CD4-positive, alpha-beta T cell (primary cell): ENCODE measurements around the gene RORC. TPM values are rescaled to one million over a fixed set of nuclear protein-coding genes. Genes with fewer than 3 reads are reported as not detected.
"Not testable (repeated sequence)": the region's sequence is repeated elsewhere in the genome, so short reads cannot be mapped to it uniquely, and the experiment has no call there.

Source experiments
- ATAC-seq: fragments of 200-7000 bp; cut with Tn5 transposase; one replicate; pipeline ENCODE4 v1.10.0; 2022; ENCODE audit warnings: mild to moderate bottlenecking; ENCODE audit not compliant: poor library complexity
- CTCF ChIA-PET: fragments of 350-600 bp; sonication (Branson Sonifier 250); formaldehyde crosslinking; loops from one replicate; lab custom pipeline; 2021; ENCODE audit warnings: antibody characterized with exemption, inconsistent platforms; lab: Charles Lee
- POLR2A ChIA-PET: fragments of 350-600 bp; sonication (Branson Sonifier 250); formaldehyde crosslinking; loops from one replicate; lab custom pipeline; 2021; ENCODE audit warnings: antibody characterized with exemption, inconsistent platforms; lab: Charles Lee
- DNase-seq, 14 experiments: peaks; one replicate each; pipeline ENCODE4 v3.0.0-alpha.2; 2013 to 2020; ENCODE audit warnings: mixed read lengths in 2 of 14
- H3K27ac ChIP-seq, 2 donors: one replicate each; pipeline versions ENCODE4 v1.5.1 to v1.7.0; 2013; ENCODE audit warnings: low read length in 2 of 2, low read depth in 1 of 2, mild to moderate bottlenecking in 1 of 2
- H3K27me3 ChIP-seq, 2 experiments: 1 replicate in 1 of 2; 2 replicates in 1 of 2; pipeline versions ENCODE4 v1.6.1 to v1.7.0; 2013; ENCODE audit warnings: low read length in 2 of 2, control low read depth in 1 of 2, mild to moderate bottlenecking in 1 of 2, moderate library complexity in 1 of 2; ENCODE audit not compliant: insufficient read depth in 2 of 2, control insufficient read depth in 1 of 2
- H3K36me3 ChIP-seq: one replicate; pipeline ENCODE4 v1.6.1; 2013; ENCODE audit warnings: low read length, control low read depth; ENCODE audit not compliant: insufficient read depth
- H3K4me1 ChIP-seq: one replicate; pipeline ENCODE4 v1.6.1; 2013; ENCODE audit warnings: low read length, control low read depth; ENCODE audit not compliant: insufficient read depth
- H3K4me3 ChIP-seq: one replicate; pipeline ENCODE4 v1.5.1; 2013; ENCODE audit warnings: mild to moderate bottlenecking, low read length, moderate library complexity
- H3K9me3 ChIP-seq, 2 experiments: 1 replicate in 1 of 2; 2 replicates in 1 of 2; pipeline versions ENCODE4 v1.6.1 to v1.7.0; 2013; ENCODE audit warnings: low read length in 2 of 2, mild to moderate bottlenecking in 2 of 2, control low read depth in 1 of 2, moderate library complexity in 1 of 2; ENCODE audit not compliant: control insufficient read depth in 1 of 2, insufficient read depth in 1 of 2
- H3K27ac Mint-ChIP-seq: one replicate; pipeline ENCODE4 v1.8.0; 2020; ENCODE audit warnings: mixed read lengths
- H3K27me3 Mint-ChIP-seq: one replicate; pipeline ENCODE4 v1.8.0; 2021; ENCODE audit warnings: mixed read lengths
- H3K36me3 Mint-ChIP-seq: one replicate; pipeline ENCODE4 v1.8.0; 2021; ENCODE audit warnings: low read depth, mixed read lengths
- H3K4me1 Mint-ChIP-seq: one replicate; pipeline ENCODE4 v1.8.0; 2021; ENCODE audit warnings: low read depth, mixed read lengths
- H3K4me3 Mint-ChIP-seq: one replicate; pipeline ENCODE4 v1.8.0; 2020; ENCODE audit warnings: mild to moderate bottlenecking, mixed read lengths
- H3K9me3 Mint-ChIP-seq: one replicate; pipeline ENCODE4 v1.8.0; 2020; ENCODE audit warnings: mixed read lengths
- CTCF ChIP-seq: fragments of 200-600 bp; IDR thresholded peaks from one replicate; pipeline ENCODE4 v1.8.0; 2022; ENCODE audit warnings: antibody characterized with exemption, mild to moderate bottlenecking
- intact Hi-C, 2 experiments: fragments of 100-400 bp; cut with DNase I in 1 of 2; cut with micrococcal nuclease in 1 of 2; formaldehyde crosslinking; loops; one replicate each; pipeline versions ENCODE4 v1.15.1 to v1.9.0; 2023 to 2025; cut with DNase I, micrococcal nuclease
- total RNA-seq, 174 experiments: library from RNA in 2 of 174; stranded (reverse) in 2 of 174; gene quantifications; one replicate each; pipeline ENCODE4 v1.2.3 and lab custom pipeline; 2021 to 2026

Gene RORC
- total RNA-seq, 2 experiments from 2014 or later, result 3.6 to 3.7 TPM

DNA sequence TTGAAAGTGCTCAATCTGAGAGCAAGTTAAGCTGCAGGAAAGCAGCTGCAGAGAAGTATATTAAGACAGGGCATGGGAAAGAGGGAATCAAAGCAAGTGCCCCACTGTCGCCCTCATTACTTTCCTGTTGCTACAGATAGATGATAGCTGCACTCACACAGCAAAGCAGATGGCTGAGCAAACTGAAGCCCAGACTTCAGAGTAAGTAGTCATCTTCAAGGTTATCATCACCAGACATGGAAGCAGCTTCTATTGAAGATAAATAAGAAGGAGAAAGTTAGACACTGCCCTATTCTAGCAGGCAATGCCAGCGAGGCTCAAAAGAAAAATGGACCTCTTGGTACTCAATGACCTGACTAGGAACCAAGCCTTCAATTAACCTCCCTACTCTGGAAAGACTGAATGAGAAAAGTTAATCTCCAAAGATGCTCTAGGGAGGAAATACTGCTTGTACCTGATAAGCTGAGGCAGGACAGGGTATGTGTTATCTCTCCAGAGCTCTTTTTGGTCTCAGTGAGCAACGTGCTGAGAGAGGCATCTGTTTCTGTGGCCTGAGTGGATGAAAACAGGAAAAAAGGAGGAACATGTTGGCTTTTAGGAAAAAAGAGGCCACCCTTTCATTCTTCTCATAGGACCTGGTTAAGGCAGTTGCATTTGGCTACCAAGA is 57.2 kb downstream of the RORC start:
- Mint-ChIP-seq H3K9me3 (no peaks in the 10 kb centered on the region), H3K36me3 (peaks cover 56% of the 10 kb centered on the region), H3K4me3 (no peak overlapping the region), H3K27ac (no peak overlapping the region), H3K4me1 (no peaks in the 10 kb centered on the region), H3K27me3 (no peaks in the 10 kb centered on the region)
- ChIA-PET CTCF (no interaction called here), POLR2A (no interaction called here)
- intact Hi-C loops, result no loop called here
- H3K27ac ChIP-seq, result no peak overlapping the region
- H3K4me3 ChIP-seq, result no peak overlapping the region
- no peaks in the 10 kb centered on the region for H3K9me3 ChIP-seq
- ATAC-seq, result no peak
- H3K4me1 ChIP-seq, result no peaks in the 10 kb centered on the region
- DNase-seq, result no peak
- H3K27me3 ChIP-seq, result no peaks in the 10 kb centered on the region
- no peak for TF ChIP-seq CTCF
- H3K36me3 ChIP-seq, result peaks cover 57% of the 10 kb centered on the region

DNA sequence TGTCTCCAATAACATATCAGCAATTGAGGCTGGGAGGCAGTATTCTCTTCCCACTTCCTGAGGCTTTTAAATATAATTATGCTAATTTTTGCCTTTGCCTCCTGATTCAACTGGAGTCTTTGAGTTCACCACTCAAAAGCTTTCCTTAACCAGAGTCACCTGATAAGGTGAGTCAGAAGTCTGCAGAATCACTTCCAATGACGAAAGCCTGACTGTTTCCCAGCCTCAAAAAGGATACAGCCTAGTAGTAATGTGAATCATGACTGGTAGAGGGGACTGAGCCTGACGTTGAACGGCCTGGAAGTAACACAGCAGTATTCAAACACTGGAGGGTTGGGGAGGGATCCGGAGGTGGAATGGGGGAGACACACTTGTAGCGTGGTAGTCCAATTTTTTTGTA is 57.9 kb downstream of the RORC start:
- Mint-ChIP-seq H3K9me3 (no peaks in the 10 kb centered on the region), H3K36me3 (peaks cover 50% of the 10 kb centered on the region), H3K27ac (no peak overlapping the region), H3K4me1 (no peaks in the 10 kb centered on the region), H3K27me3 (no peaks in the 10 kb centered on the region), H3K4me3 (no peak overlapping the region)
- H3K4me1 ChIP-seq, result no peaks in the 10 kb centered on the region
- H3K4me3 ChIP-seq, result no peak overlapping the region
- POLR2A ChIA-PET, result no interaction called here
- H3K36me3 ChIP-seq, result peaks cover 50% of the 10 kb centered on the region
- no peak for DNase-seq
- no peak overlapping the region for H3K27ac ChIP-seq
- no peaks in the 10 kb centered on the region for H3K27me3 ChIP-seq
- CTCF ChIA-PET, result no interaction called here
- intact Hi-C loops, result no loop called here
- ATAC-seq, result no peak
- H3K9me3 ChIP-seq, result no peaks in the 10 kb centered on the region
- no peak for TF ChIP-seq CTCF

- H3K27me3 ChIP-seq, H3K9me3 Mint-ChIP-seq, H3K4me3 ChIP-seq, DNase-seq, H3K27ac Mint-ChIP-seq, H3K9me3 ChIP-seq, H3K27me3 Mint-ChIP-seq, POLR2A ChIA-PET, ATAC-seq, H3K4me1 Mint-ChIP-seq, CTCF ChIA-PET, H3K4me3 Mint-ChIP-seq, H3K27ac ChIP-seq, H3K4me1 ChIP-seq: not testable (repeated sequence)
- peaks cover 12% of the 10 kb centered on the region for H3K36me3 ChIP-seq
- intact Hi-C loops, result loop anchor here in 1 of 2 experiments (10.0 kb wide), 1 partner anchor 226 kb away; the partner anchor contains the start of gene S100A10
- peaks cover 12% of the 10 kb centered on the region for H3K36me3 Mint-ChIP-seq
These were observed 62.3 kb downstream of the RORC start for GRCh38 chr1:151769270-151769669.

DNA sequence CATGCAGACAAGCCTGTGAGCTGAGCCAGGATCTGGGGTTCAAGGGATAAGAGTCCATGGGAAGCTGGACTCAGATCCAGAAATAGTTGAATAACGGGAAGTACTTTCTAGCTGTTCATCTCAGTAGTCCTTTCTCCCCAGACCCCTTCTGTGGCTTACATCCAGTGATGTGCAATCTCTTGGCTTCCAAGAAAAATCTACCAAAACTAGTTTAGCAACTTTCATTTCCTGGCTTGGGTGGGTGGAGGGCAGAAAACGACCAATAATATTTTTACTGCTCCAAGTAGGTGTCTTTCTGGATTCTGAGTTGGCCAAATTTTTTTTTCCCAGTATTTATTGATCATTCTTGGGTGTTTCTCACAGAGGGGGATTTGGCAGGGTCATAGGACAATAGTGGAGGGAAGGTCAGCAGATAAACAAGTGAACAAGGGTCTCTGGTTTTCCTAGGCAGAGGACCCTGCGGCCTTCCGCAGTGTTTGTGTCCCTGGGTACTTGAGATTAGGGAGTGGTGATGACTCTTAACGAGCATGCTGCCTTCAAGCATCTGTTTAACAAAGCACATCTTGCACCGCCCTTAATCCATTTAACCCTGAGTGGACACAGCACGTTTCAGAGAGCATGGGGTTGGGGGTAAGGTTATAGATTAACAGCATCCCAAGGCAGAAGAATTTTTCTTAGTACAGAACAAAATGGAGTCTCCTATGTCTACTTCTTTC is 63.1 kb downstream of the RORC start:
- H3K27ac ChIP-seq, H3K4me1 ChIP-seq, H3K27me3 ChIP-seq, POLR2A ChIA-PET, H3K4me3 ChIP-seq, H3K27ac Mint-ChIP-seq, H3K9me3 ChIP-seq, H3K36me3 ChIP-seq, H3K9me3 Mint-ChIP-seq, CTCF ChIA-PET, DNase-seq, H3K4me3 Mint-ChIP-seq, H3K27me3 Mint-ChIP-seq, ATAC-seq: not testable (repeated sequence)
- peaks cover 15% of the 10 kb centered on the region for H3K4me1 Mint-ChIP-seq
- H3K36me3 Mint-ChIP-seq, result peaks cover 11% of the 10 kb centered on the region
- intact Hi-C loops, result loop anchor here in 1 of 2 experiments (10.0 kb wide), 1 partner anchor 226 kb away; the partner anchor contains the start of gene S100A10
